GM12865 (cell line): ENCODE data around the gene RCC1.
"Not testable (repeated sequence)": the region's sequence is repeated elsewhere in the genome, so short reads cannot be mapped to it uniquely, and the experiment has no call there.

Experiments used
- DNase-seq: peaks from one replicate; pipeline ENCODE4 v3.0.0; 2010; ENCODE audit warnings: low read depth
- H3K4me3 ChIP-seq: 2 replicates; pipeline ENCODE4 v1.5.1; 2011; ENCODE audit warnings: mild to moderate bottlenecking, low read depth, low read length, control low read depth
- CTCF ChIP-seq: IDR thresholded peaks from 2 replicates; pipeline ENCODE4 v1.5.1; 2011; ENCODE audit warnings: low read length, control low read depth, low read depth, inconsistent platforms; ENCODE audit not compliant: insufficient read depth; ENCODE audit errors: missing control alignments

The RCC1 gene

GRCh38 chr1:28566931-28567330 is 61.1 kb downstream of the RCC1 start:
- no peak for TF ChIP-seq CTCF
- no peak for DNase-seq

GRCh38 chr1:28571911-28572310 is 66.1 kb downstream of the RCC1 start:
- no peak overlapping the region for H3K4me3 ChIP-seq
- DNase-seq = no peak
- no peak for TF ChIP-seq CTCF

More at GRCh38 chr1:28566931-28567330, 61.1 kb downstream of the RCC1 start:
- no peak overlapping the region for H3K4me3 ChIP-seq

- H3K4me3 ChIP-seq, DNase-seq: not testable (repeated sequence)
These were observed 67.0 kb downstream of the RCC1 start for GRCh38 chr1:28572891-28573290.

GRCh38 chr1:28573564-28573963 is 67.7 kb downstream of the RCC1 start:
- H3K4me3 ChIP-seq = no peak overlapping the region
- DNase-seq = no peak
- TF ChIP-seq CTCF = no peak

- no peak for TF ChIP-seq CTCF
- H3K4me3 ChIP-seq = no peak overlapping the region
- DNase-seq = peak; percentile 62
These were observed 71.3 kb downstream of the RCC1 start for GRCh38 chr1:28577052-28577678.

- DNase-seq = peak; percentile 43
- no peak overlapping the region for H3K4me3 ChIP-seq
- no peak for TF ChIP-seq CTCF
These were observed 72.1 kb downstream of the RCC1 start for GRCh38 chr1:28577738-28578536.

GRCh38 chr1:28578696-28579218 is 72.9 kb downstream of the RCC1 start:
- no peak overlapping the region for H3K4me3 ChIP-seq
- no peak for DNase-seq
- no peak for TF ChIP-seq CTCF
